Measurements from ENCODE around the gene MGAT4C. TPM values are rescaled to one million over a fixed set of nuclear protein-coding genes. Genes with fewer than 3 reads are reported as not detected.

Gene MGAT4C
- polyA plus RNA-seq, 1 of the 3 experiments (the other 2 are of a cell fraction): 0.07 TPM

GRCh38 chr12:86158956-86159355 lies 97.2 kb downstream of the MGAT4C start:
- DNase-seq: no peak
- H3F3A ChIP-seq (replicated peaks; ENCODE audit: insufficient read depth): no peaks in the 10 kb centered on the region
- H3K79me2 ChIP-seq (ENCODE audit: insufficient read depth): no peaks in the 10 kb centered on the region
- H3K4me2 ChIP-seq: no peak overlapping the region
- H3K36me3 ChIP-seq (replicated peaks in 1 of 2; ENCODE audit: control insufficient read depth in 1 of 2, insufficient read depth in 2 of 2, low read length in 1 of 2): no peaks in the 10 kb centered on the region
- no peak overlapping the region for H2AFZ ChIP-seq (ENCODE audit: low read depth)
- no peaks in the 10 kb centered on the region for H4K20me1 ChIP-seq (ENCODE audit: insufficient read depth)
- ChIA-PET CTCF (no interaction called here), POLR2A (no interaction called here)
- no peak overlapping the region for H3K9ac ChIP-seq
- H3K9me2 ChIP-seq: no peaks in the 10 kb centered on the region
- H3K4me1 ChIP-seq (ENCODE audit: control insufficient read depth in 1 of 2, insufficient read depth in 2 of 2, low read depth in 1 of 2, low read length in 1 of 2): no peaks in the 10 kb centered on the region
- no peaks in the 10 kb centered on the region for H3K27me3 ChIP-seq (ENCODE audit: insufficient read depth)
- no peak overlapping the region for H3K27ac ChIP-seq (ENCODE audit: low read depth in 2 of 2, low read length in 1 of 2)
- 78% methylated on average over 4 of the region's 4 CpGs for WGBS (ENCODE audit: low lambda C conversion rate)
- no peaks in the 10 kb centered on the region for H3K9me3 ChIP-seq
- no peak overlapping the region for H3K4me3 ChIP-seq (ENCODE audit: low read depth in 2 of 2, low read length in 1 of 2)
- TF ChIP-seq EZH2phosphoT487 (IDR thresholded peaks at IDR 0.05; ENCODE audit: borderline replicate concordance, low read depth): no peak
- no peak for TF ChIP-seq SMC3 (IDR thresholded peaks at IDR 0.05; ENCODE audit: low read depth, low read length)
- TF ChIP-seq TCF12 (IDR thresholded peaks at IDR 0.05): no peak
- no peak for TF ChIP-seq USF2 (IDR thresholded peaks at IDR 0.05; ENCODE audit: borderline replicate concordance, low read depth, low read length)
- TF ChIP-seq ZBTB33 (IDR thresholded peaks at IDR 0.05; ENCODE audit: borderline replicate concordance, low read depth): no peak
- TF ChIP-seq FOXM1 (IDR thresholded peaks at IDR 0.05; ENCODE audit: low read depth): no peak
- no peak for TF ChIP-seq FOXJ3 (CRISPR knock-in tag; IDR thresholded peaks at IDR 0.05)
- no peak for TF ChIP-seq RFX5 (IDR thresholded peaks at IDR 0.05; ENCODE audit: low read length)
- TF ChIP-seq FOSL2 (IDR thresholded peaks at IDR 0.05; ENCODE audit: borderline replicate concordance, low read depth): no peak
- TF ChIP-seq RCOR1 (IDR thresholded peaks at IDR 0.05; ENCODE audit: low read length): no peak

- no peak for DNase-seq
- Histone ChIP-seq H3K4me1 (ENCODE audit: control insufficient read depth in 1 of 2, insufficient read depth in 2 of 2, low read depth in 1 of 2, low read length in 1 of 2) (no peaks in the 10 kb centered on the region), H3K27ac (ENCODE audit: low read depth in 2 of 2, low read length in 1 of 2) (no peak overlapping the region), H4K20me1 (ENCODE audit: insufficient read depth) (no peaks in the 10 kb centered on the region), H3K36me3 (replicated peaks in 1 of 2; ENCODE audit: control insufficient read depth in 1 of 2, insufficient read depth in 2 of 2, low read length in 1 of 2) (no peaks in the 10 kb centered on the region), H3K9me2 (no peaks in the 10 kb centered on the region), H3F3A (replicated peaks; ENCODE audit: insufficient read depth) (no peaks in the 10 kb centered on the region), H3K9me3 (no peaks in the 10 kb centered on the region), H3K4me2 (no peak overlapping the region), H2AFZ (ENCODE audit: low read depth) (peak overlapping the region; percentile 27; the same call in 1 of the 2 replicates), H3K79me2 (ENCODE audit: insufficient read depth) (no peaks in the 10 kb centered on the region), H3K27me3 (ENCODE audit: insufficient read depth) (no peaks in the 10 kb centered on the region), H3K4me3 (ENCODE audit: low read depth in 2 of 2, low read length in 1 of 2) (no peak overlapping the region), H3K9ac (no peak overlapping the region)
- CTCF ChIA-PET: no interaction called here
- TF ChIP-seq MXI1 (IDR thresholded peaks at IDR 0.05; ENCODE audit: low read depth, low read length): no peak
- no peak for TF ChIP-seq SIN3A (IDR thresholded peaks at IDR 0.05; ENCODE audit: borderline replicate concordance, low read depth, low read length)
- TF ChIP-seq RXRA (IDR thresholded peaks at IDR 0.05; ENCODE audit: borderline replicate concordance, low read depth): no peak
- peak; percentile 58; the same call in 1 of the 2 replicates for TF ChIP-seq GATA2 (CRISPR knock-in tag; IDR thresholded peaks at IDR 0.05)
- POLR2A ChIA-PET: interaction anchor here (0.6 kb wide), 1 partner anchor 1359 kb away, joined by 4 read pairs; no protein-coding TSS in a partner anchor
- WGBS (ENCODE audit: low lambda C conversion rate): 42% methylated on average over 6 of the region's 6 CpGs
These were observed 101.6 kb downstream of the MGAT4C start for GRCh38 chr12:86154620-86155019.
